Measurements from ENCODE around the gene ITCH. TPM values are rescaled to one million over a fixed set of nuclear protein-coding genes. Genes with fewer than 3 reads are reported as not detected.

ITCH gene
- total and polyA plus RNA-seq, 7 experiments from 2014 or later = 14.6 to 70.4 (median 58.9) TPM

- Mint-ChIP-seq H3K27ac (peak overlapping the region in 2 of 9 donors; percentile 60 to 70), H3K4me3 (no peak overlapping the region), H3K9me3 (no peaks in the 10 kb centered on the region), H3K4me1 (peaks cover 5 to 19% (median 8%) of the 10 kb centered on the region in 7 donors), H3K27me3 (no peaks in the 10 kb centered on the region), H3K36me3 (peaks cover 0 to 29% (median 8%) of the 10 kb centered on the region in 5 donors)
- H3K27ac ChIP-seq (ENCODE audit: low read depth, low read length) = no peak overlapping the region
- peaks cover 7 to 82% (median 14%) of the 10 kb centered on the region in 3 experiments for H3K36me3 ChIP-seq (ENCODE audit: control insufficient read depth in 2 of 3, insufficient read depth in 3 of 3, low read length in 3 of 3)
- no peak for DNase-seq
- no peak for ATAC-seq
- POLR2A ChIA-PET = interaction anchor here (0.7 kb wide), 1 partner anchor 51 kb away, joined by 3 read pairs; no protein-coding TSS in a partner anchor
- H3K4me1 ChIP-seq (ENCODE audit: control insufficient read depth in 2 of 2, insufficient read depth in 2 of 2, low read length in 2 of 2) = peaks cover 0 to 2% of the 10 kb centered on the region in 2 donors
- no peaks in the 10 kb centered on the region for H3K9me3 ChIP-seq (ENCODE audit: control insufficient read depth in 2 of 3, low read length in 3 of 3)
- no peaks in the 10 kb centered on the region for H3K27me3 ChIP-seq (ENCODE audit: control insufficient read depth in 2 of 2, insufficient read depth in 2 of 2, low read length in 2 of 2)
- CTCF ChIA-PET = interaction anchor here (0.9 kb wide), 1 partner anchor 233 kb away, joined by 4 read pairs; no protein-coding TSS in a partner anchor
- intact Hi-C loops (cut with micrococcal nuclease) = loop anchor here in 1 of 2 donors (5.0 kb wide), 2 partner anchors 222 to 233 kb away; no protein-coding TSS in a partner anchor
- H3K4me3 ChIP-seq (ENCODE audit: low read length) = no peak overlapping the region
These were observed 171.5 kb downstream of the ITCH start for GRCh38 chr20:34534391-34535165.

- H3K27ac ChIP-seq (ENCODE audit: low read depth, low read length) = no peak overlapping the region
- Mint-ChIP-seq H3K4me3 (no peak overlapping the region), H3K4me1 (peaks cover 5 to 18% (median 8%) of the 10 kb centered on the region in 7 donors), H3K27me3 (no peaks in the 10 kb centered on the region), H3K36me3 (peaks cover 2 to 32% (median 10%) of the 10 kb centered on the region in 5 donors), H3K9me3 (no peaks in the 10 kb centered on the region), H3K27ac (peak overlapping the region in 2 of 9 donors; percentile 9 to 52)
- CTCF ChIA-PET = no interaction called here
- H3K4me1 ChIP-seq (ENCODE audit: control insufficient read depth in 2 of 2, insufficient read depth in 2 of 2, low read length in 2 of 2) = peaks cover 0 to 6% of the 10 kb centered on the region in 2 donors
- intact Hi-C loops (cut with micrococcal nuclease) = loop anchor here in 1 of 2 donors (5.0 kb wide), 2 partner anchors 223 to 232 kb away; no protein-coding TSS in a partner anchor
- no peaks in the 10 kb centered on the region for H3K9me3 ChIP-seq (ENCODE audit: control insufficient read depth in 2 of 3, low read length in 3 of 3)
- DNase-seq (no peak), ATAC-seq (no peak)
- POLR2A ChIA-PET = no interaction called here
- peaks cover under 1 to 82% (median 14%) of the 10 kb centered on the region in 3 experiments for H3K36me3 ChIP-seq (ENCODE audit: control insufficient read depth in 2 of 3, insufficient read depth in 3 of 3, low read length in 3 of 3)
- no peak overlapping the region for H3K4me3 ChIP-seq (ENCODE audit: low read length)
- no peaks in the 10 kb centered on the region for H3K27me3 ChIP-seq (ENCODE audit: control insufficient read depth in 2 of 2, insufficient read depth in 2 of 2, low read length in 2 of 2)
These were observed 172.3 kb downstream of the ITCH start for GRCh38 chr20:34535301-34535840.

GRCh38 chr20:34535857-34536256 lies 172.8 kb downstream of the ITCH start:
- no peak overlapping the region for H3K27ac ChIP-seq (ENCODE audit: low read depth, low read length)
- H3K4me3 Mint-ChIP-seq = no peak overlapping the region
- no peaks in the 10 kb centered on the region for H3K9me3 ChIP-seq (ENCODE audit: control insufficient read depth in 2 of 3, low read length in 3 of 3)
- DNase-seq (no peak), ATAC-seq (no peak)
- no peak overlapping the region for H3K4me3 ChIP-seq (ENCODE audit: low read length)
- no peaks in the 10 kb centered on the region for H3K9me3 Mint-ChIP-seq
- H3K27me3 Mint-ChIP-seq = no peaks in the 10 kb centered on the region
- H3K4me1 ChIP-seq (ENCODE audit: control insufficient read depth in 2 of 2, insufficient read depth in 2 of 2, low read length in 2 of 2) = peaks cover 0 to 10% of the 10 kb centered on the region in 2 donors
- ChIA-PET POLR2A (no interaction called here), CTCF (no interaction called here)
- peaks cover 2 to 17% (median 7%) of the 10 kb centered on the region in 7 donors for H3K4me1 Mint-ChIP-seq
- H3K27me3 ChIP-seq (ENCODE audit: control insufficient read depth in 2 of 2, insufficient read depth in 2 of 2, low read length in 2 of 2) = no peaks in the 10 kb centered on the region
- peak overlapping the region in 2 of 9 donors; percentile 9 to 38 for H3K27ac Mint-ChIP-seq
- intact Hi-C loops (cut with micrococcal nuclease) = loop anchor here in 1 of 2 donors (5.0 kb wide), 2 partner anchors 224 to 231 kb away; no protein-coding TSS in a partner anchor
- peaks cover 5 to 34% (median 12%) of the 10 kb centered on the region in 5 donors for H3K36me3 Mint-ChIP-seq
- peaks cover 3 to 82% (median 14%) of the 10 kb centered on the region in 3 experiments for H3K36me3 ChIP-seq (ENCODE audit: control insufficient read depth in 2 of 3, insufficient read depth in 3 of 3, low read length in 3 of 3)

- Mint-ChIP-seq H3K36me3 (peaks cover 5 to 41% (median 12%) of the 10 kb centered on the region in 5 donors), H3K9me3 (no peaks in the 10 kb centered on the region), H3K4me3 (no peak overlapping the region), H3K27ac (peak overlapping the region in 2 of 9 donors; percentile 28 to 45), H3K27me3 (no peaks in the 10 kb centered on the region), H3K4me1 (peaks cover 0 to 19% (median 11%) of the 10 kb centered on the region in 7 donors)
- intact Hi-C loops (cut with micrococcal nuclease) = loop anchor here in 1 of 2 donors (5.0 kb wide), 2 partner anchors 225 to 230 kb away; no protein-coding TSS in a partner anchor
- peaks cover 4 to 82% (median 14%) of the 10 kb centered on the region in 3 experiments for H3K36me3 ChIP-seq (ENCODE audit: control insufficient read depth in 2 of 3, insufficient read depth in 3 of 3, low read length in 3 of 3)
- POLR2A ChIA-PET = no interaction called here
- H3K4me1 ChIP-seq (ENCODE audit: control insufficient read depth in 2 of 2, insufficient read depth in 2 of 2, low read length in 2 of 2) = peaks cover 0 to 20% of the 10 kb centered on the region in 2 donors
- peak in 5 of 9 donors; percentile 21 to 49 (median 28) for DNase-seq
- no peak overlapping the region for H3K4me3 ChIP-seq (ENCODE audit: low read length)
- no peaks in the 10 kb centered on the region for H3K9me3 ChIP-seq (ENCODE audit: control insufficient read depth in 2 of 3, low read length in 3 of 3)
- ATAC-seq = peak; percentile 57
- no peaks in the 10 kb centered on the region for H3K27me3 ChIP-seq (ENCODE audit: control insufficient read depth in 2 of 2, insufficient read depth in 2 of 2, low read length in 2 of 2)
- CTCF ChIA-PET = interaction anchor here (0.7 kb wide), 1 partner anchor 436 kb away, joined by 4 read pairs; no protein-coding TSS in a partner anchor
- H3K27ac ChIP-seq (ENCODE audit: low read depth, low read length) = no peak overlapping the region
These were observed 173.8 kb downstream of the ITCH start for GRCh38 chr20:34536798-34537394.

- peak overlapping the region in 1 of 9 donors; percentile 9 for H3K27ac Mint-ChIP-seq
- H3K4me1 Mint-ChIP-seq = peaks cover 0 to 19% (median 11%) of the 10 kb centered on the region in 7 donors
- peaks cover 0 to 21% of the 10 kb centered on the region in 2 donors for H3K4me1 ChIP-seq (ENCODE audit: control insufficient read depth in 2 of 2, insufficient read depth in 2 of 2, low read length in 2 of 2)
- no peaks in the 10 kb centered on the region for H3K27me3 ChIP-seq (ENCODE audit: control insufficient read depth in 2 of 2, insufficient read depth in 2 of 2, low read length in 2 of 2)
- H3K4me3 Mint-ChIP-seq = no peak overlapping the region
- peaks cover 5 to 41% (median 12%) of the 10 kb centered on the region in 5 donors for H3K36me3 Mint-ChIP-seq
- CTCF ChIA-PET = interaction anchor here (0.9 to 3.6 kb wide), 3 partner anchors 144 to 232 kb away, joined by 4 to 32 read pairs (median 6); no protein-coding TSS in a partner anchor
- no peak overlapping the region for H3K4me3 ChIP-seq (ENCODE audit: low read length)
- H3K9me3 Mint-ChIP-seq = no peaks in the 10 kb centered on the region
- no peaks in the 10 kb centered on the region for H3K9me3 ChIP-seq (ENCODE audit: control insufficient read depth in 2 of 3, low read length in 3 of 3)
- intact Hi-C loops (cut with micrococcal nuclease) = loop anchor here (1.0 to 5.0 kb wide), 5 partner anchors 21 to 232 kb away; partner anchors contain the start of gene DYNLRB1 (in 1 of the 2)
- POLR2A ChIA-PET = no interaction called here
- DNase-seq = no peak
- no peak for ATAC-seq
- H3K27ac ChIP-seq (ENCODE audit: low read depth, low read length) = no peak overlapping the region
- H3K27me3 Mint-ChIP-seq = no peaks in the 10 kb centered on the region
- H3K36me3 ChIP-seq (ENCODE audit: control insufficient read depth in 2 of 3, insufficient read depth in 3 of 3, low read length in 3 of 3) = peaks cover 4 to 75% (median 10%) of the 10 kb centered on the region in 3 experiments
These were observed 174.6 kb downstream of the ITCH start for GRCh38 chr20:34537651-34538050.

GRCh38 chr20:34538671-34539123 lies 175.6 kb downstream of the ITCH start:
- intact Hi-C loops (cut with micrococcal nuclease) = loop anchor here (1.0 to 5.0 kb wide), 5 partner anchors 22 to 231 kb away; partner anchors contain the start of gene DYNLRB1 (in 1 of the 2)
- Histone ChIP-seq H3K4me1 (ENCODE audit: control insufficient read depth in 2 of 2, insufficient read depth in 2 of 2, low read length in 2 of 2) (peaks cover 0 to 21% of the 10 kb centered on the region in 2 donors), H3K9me3 (ENCODE audit: control insufficient read depth in 2 of 3, low read length in 3 of 3) (no peaks in the 10 kb centered on the region), H3K27me3 (ENCODE audit: control insufficient read depth in 2 of 2, insufficient read depth in 2 of 2, low read length in 2 of 2) (no peaks in the 10 kb centered on the region), H3K36me3 (ENCODE audit: control insufficient read depth in 2 of 3, insufficient read depth in 3 of 3, low read length in 3 of 3) (peaks cover 4 to 67% (median 7%) of the 10 kb centered on the region in 3 experiments), H3K4me3 (ENCODE audit: low read length) (no peak overlapping the region), H3K27ac (ENCODE audit: low read depth, low read length) (no peak overlapping the region)
- Mint-ChIP-seq H3K4me1 (peaks cover 0 to 24% (median 11%) of the 10 kb centered on the region in 7 donors), H3K36me3 (peaks cover 5 to 42% (median 12%) of the 10 kb centered on the region in 5 donors), H3K27ac (peak overlapping the region in 2 of 9 donors; percentile 33 to 59), H3K4me3 (no peak overlapping the region), H3K27me3 (no peaks in the 10 kb centered on the region), H3K9me3 (no peaks in the 10 kb centered on the region)
- ATAC-seq (peak; percentile 74), DNase-seq (peak in 6 of 9 donors; percentile 23 to 62 (median 34))
- CTCF ChIA-PET = interaction anchor here (0.7 to 3.6 kb wide), 4 partner anchors 143 to 231 kb away, joined by 4 to 32 read pairs (median 6); no protein-coding TSS in a partner anchor
- POLR2A ChIA-PET = interaction anchor here (0.7 to 1.3 kb wide), 2 partner anchors 168 to 169 kb away, joined by 3 to 4 read pairs; no protein-coding TSS in a partner anchor

Data from naive thymus-derived CD4-positive, alpha-beta T cell (primary cell).